ENCODE measurements around the gene MYH9. TPM values are rescaled to one million over a fixed set of nuclear protein-coding genes. Genes with fewer than 3 reads are reported as not detected.

Gene MYH9
- 1,000 to 10,000 TPM in 1 of 4 donors, 100 to 1,000 TPM in 3; 215 to 1,171 (median 400) TPM for total RNA-seq

DNA sequence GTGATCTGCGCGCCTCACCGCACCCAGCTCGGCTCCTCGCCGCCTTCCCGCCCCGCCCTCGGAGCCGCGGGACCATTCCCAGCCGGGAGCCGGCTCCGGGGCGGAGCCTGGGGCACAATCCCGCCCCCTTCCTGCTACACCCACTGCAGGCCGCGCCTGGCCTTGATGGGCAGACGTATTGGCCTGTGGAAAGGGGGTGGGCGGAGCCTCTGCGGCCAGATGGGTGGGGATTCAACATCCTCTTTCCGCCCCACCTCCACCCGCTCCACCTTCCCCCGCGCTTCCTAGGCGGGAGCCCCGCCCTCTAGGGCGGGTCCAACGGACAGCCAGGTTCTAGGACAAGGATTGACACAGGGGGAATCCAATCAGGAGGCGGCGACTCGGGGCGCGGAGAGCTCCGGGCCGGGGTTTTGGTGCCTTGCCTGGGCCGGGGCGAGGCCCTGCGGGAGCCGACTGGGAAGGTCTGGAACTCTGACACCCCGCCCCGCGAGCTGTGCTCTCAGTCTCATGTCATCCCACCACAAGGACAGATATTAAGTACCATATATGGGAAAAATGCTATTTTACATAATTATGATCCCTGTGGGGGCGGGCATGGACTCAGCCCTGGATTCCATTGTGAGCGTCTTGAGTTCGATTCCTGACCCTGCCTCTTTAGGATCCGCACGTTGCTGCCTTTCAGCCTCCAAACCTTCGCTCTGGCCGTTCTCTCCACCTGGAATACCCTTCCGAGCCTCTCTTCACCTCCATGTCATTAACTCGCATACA is at the start of gene MYH9:
Gene MYH9 (minus strand): TSS at position 9 of the 768 bp plus-strand sequence. CDS start 38,731 bp downstream, outside the sequence.
- Histone ChIP-seq H3K27me3 (no peaks in the 10 kb centered on the region), H3K4me3 (peak within 1 kb of the TSS; percentile 86), H3K4me1 (no peaks in the 10 kb centered on the region), H3K27ac (peak within 1 kb of the TSS; percentile 96 to 98), H3K9me3 (no peaks in the 10 kb centered on the region), H3K36me3 (no peaks in the 10 kb centered on the region)
- intact Hi-C loops (cut with DNase I; ENCODE audit: low total_unique reads) = loop anchor here (5.0 to 10.0 kb wide), 2 partner anchors 56 to 67 kb away; no protein-coding TSS in a partner anchor
- DNase-seq = peak; percentile 100
- TF ChIP-seq POLR2A (IDR thresholded peaks at IDR 0.05) (peak in 1 of 2 donors; percentile 100), CTCF (IDR thresholded peaks at IDR 0.05) (no peak)

- intact Hi-C loops (cut with DNase I; ENCODE audit: low total_unique reads) = no loop called here
- H3K36me3 ChIP-seq = no peaks in the 10 kb centered on the region
- no peaks in the 10 kb centered on the region for H3K9me3 ChIP-seq
- no peak overlapping the region for H3K4me3 ChIP-seq
- no peaks in the 10 kb centered on the region for H3K27me3 ChIP-seq
- no peak for TF ChIP-seq CTCF (IDR thresholded peaks at IDR 0.05)
- no peak for TF ChIP-seq POLR2A (IDR thresholded peaks at IDR 0.05)
- H3K27ac ChIP-seq = no peak overlapping the region
- no peaks in the 10 kb centered on the region for H3K4me1 ChIP-seq
- no peak for DNase-seq
Measured at GRCh38 chr22:36435516-36436415, 48.0 kb upstream of the MYH9 start.

DNA sequence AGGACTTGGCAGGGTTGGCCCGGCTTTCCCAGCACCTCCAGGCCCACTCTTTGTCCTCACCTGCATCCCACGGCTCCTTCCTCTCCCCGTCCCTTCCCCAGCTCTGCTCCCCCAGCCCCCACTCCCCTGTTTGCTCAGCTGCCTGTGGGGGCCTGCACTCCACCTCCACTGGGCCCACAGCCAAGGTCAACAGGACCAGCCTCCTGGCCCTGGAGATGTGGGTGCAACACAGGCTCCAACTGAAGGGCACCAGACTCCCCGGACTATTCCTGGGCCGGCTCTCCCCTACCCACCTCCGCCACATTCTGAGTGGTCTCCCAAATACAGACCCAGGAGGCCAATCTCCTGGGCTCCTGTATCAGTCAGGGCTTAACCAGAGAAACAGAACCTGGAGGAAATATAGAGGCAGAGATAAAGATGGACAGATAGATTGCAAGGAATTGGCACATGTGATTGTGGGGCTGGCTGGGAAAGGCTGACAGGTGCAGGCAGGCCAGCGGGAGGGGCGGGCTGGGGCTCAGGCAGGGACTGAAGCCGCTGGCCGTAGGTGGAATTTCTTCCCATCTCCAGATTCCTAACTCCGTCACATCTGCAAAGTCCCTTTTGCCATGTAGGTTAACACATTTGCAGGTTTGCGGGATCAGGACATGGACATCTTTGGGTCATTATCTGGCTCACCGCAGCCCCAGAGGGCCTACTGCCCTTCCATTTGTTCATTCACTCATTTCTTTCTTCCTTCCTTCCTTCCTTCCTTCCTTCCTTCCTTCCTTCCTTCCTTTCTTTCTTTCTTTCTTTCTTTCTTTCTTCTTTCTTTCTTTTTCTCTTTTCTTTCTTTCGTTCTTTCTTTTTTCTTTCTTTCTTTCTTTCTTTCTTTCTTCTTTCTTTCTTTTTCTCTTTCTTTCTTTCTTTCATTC is 45.8 kb upstream of the MYH9 start:
- Histone ChIP-seq H3K27ac (no peak overlapping the region), H3K9me3 (no peaks in the 10 kb centered on the region), H3K36me3 (no peaks in the 10 kb centered on the region), H3K4me3 (no peak overlapping the region), H3K27me3 (no peaks in the 10 kb centered on the region), H3K4me1 (no peaks in the 10 kb centered on the region)
- intact Hi-C loops (cut with DNase I; ENCODE audit: low total_unique reads) = no loop called here
- no peak for DNase-seq
- TF ChIP-seq CTCF (IDR thresholded peaks at IDR 0.05) = no peak
- no peak for TF ChIP-seq POLR2A (IDR thresholded peaks at IDR 0.05)

DNA sequence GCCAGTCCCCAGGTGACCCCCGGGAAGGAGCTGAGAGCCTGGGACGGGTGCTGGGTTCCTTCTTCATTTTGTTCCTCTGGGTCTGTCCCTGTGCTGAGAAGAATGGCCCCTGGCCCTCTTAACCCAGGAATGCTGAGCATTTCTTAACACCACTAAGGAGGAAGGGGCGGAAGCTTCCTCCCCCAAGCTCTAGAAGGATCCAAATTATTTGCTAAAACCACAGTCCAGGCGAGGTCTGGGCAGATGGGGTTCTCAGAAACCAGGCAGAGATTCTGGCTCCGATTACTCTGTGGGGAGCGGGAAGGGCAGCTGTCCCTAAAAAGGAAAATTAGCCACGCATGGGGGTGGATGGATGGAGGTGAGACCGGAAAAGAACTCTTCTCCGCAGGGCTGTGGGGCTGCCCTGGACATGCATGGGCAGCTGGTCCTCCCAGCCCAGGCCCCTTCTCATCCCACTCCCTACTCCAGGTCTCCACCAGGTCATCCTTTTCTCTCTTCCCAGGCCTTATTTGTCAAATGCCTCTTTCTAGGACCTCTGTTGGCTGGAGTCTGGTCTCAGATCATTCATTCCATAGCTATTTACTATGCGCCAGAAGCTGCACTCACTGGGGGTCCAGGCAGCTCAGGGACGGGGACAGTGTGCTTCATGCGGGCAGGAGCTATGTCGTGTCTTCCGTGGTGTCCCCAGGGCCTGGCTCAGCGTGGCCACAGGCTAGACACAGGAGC is 45.0 kb upstream of the MYH9 start:
- no peak for DNase-seq
- intact Hi-C loops (cut with DNase I; ENCODE audit: low total_unique reads) = no loop called here
- peak overlapping the region in 1 of 2 donors; percentile 26 for H3K27ac ChIP-seq

More for the DNA sequence above, 45.0 kb upstream of the MYH9 start:
- Histone ChIP-seq H3K4me3 (no peak overlapping the region), H3K36me3 (no peaks in the 10 kb centered on the region), H3K4me1 (no peaks in the 10 kb centered on the region), H3K27me3 (no peaks in the 10 kb centered on the region), H3K9me3 (no peaks in the 10 kb centered on the region)
- TF ChIP-seq POLR2A (IDR thresholded peaks at IDR 0.05) = no peak
- no peak for TF ChIP-seq CTCF (IDR thresholded peaks at IDR 0.05)
